ENCODE data around the gene CERK. TPM values are rescaled to one million over a fixed set of nuclear protein-coding genes. Genes with fewer than 3 reads are reported as not detected.

The CERK gene
- total RNA-seq, 1 donor from 2014 or later, result 29.5 TPM

DNA sequence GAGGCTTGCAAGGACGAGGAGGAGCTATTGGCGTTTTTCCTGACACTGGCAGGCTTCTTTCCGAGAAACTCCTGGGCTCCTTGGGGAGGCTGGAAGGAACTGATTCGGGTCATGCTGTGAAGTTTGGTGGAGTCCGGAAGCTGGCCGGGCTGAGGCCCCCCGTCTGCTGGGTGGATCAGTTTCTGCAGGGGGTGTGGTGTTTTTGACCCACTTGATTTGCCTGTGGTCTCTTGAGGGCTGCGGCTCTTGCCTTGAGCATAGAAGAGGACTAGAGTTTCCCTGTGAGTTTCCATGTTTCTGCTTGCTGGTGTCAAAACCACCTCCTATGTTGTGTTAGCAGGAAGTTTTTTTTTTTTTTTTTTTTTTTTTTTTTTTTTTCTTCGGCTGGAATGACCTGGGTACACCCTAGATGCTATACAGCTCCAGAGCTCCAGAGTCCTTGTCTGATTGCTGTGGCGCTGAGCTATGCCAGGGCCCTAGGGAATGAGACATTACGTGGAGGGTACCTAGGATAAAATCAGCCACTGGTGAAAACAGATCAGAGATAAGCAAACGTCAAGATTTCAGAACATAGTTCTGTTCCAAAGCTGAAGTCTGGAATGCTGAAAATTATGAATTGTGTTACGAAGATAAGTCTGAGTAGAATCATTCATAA is 25.1 kb upstream of the CERK start:
- Histone ChIP-seq H3K27me3 (ENCODE audit: control insufficient read depth, insufficient read depth, low read length) (no peaks in the 10 kb centered on the region), H3K36me3 (ENCODE audit: control insufficient read depth, insufficient read depth, low read length) (peaks cover 4% of the 10 kb centered on the region), H3K4me3 (ENCODE audit: low read depth, low read length) (peak overlapping the region; percentile 96)
- TF ChIP-seq, protein P1, sequence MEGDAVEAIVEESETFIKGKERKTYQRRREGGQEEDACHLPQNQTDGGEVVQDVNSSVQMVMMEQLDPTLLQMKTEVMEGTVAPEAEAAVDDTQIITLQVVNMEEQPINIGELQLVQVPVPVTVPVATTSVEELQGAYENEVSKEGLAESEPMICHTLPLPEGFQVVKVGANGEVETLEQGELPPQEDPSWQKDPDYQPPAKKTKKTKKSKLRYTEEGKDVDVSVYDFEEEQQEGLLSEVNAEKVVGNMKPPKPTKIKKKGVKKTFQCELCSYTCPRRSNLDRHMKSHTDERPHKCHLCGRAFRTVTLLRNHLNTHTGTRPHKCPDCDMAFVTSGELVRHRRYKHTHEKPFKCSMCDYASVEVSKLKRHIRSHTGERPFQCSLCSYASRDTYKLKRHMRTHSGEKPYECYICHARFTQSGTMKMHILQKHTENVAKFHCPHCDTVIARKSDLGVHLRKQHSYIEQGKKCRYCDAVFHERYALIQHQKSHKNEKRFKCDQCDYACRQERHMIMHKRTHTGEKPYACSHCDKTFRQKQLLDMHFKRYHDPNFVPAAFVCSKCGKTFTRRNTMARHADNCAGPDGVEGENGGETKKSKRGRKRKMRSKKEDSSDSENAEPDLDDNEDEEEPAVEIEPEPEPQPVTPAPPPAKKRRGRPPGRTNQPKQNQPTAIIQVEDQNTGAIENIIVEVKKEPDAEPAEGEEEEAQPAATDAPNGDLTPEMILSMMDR (IDR thresholded peaks at IDR 0.05; ENCODE audit: insufficient read depth, low read length, severe bottlenecking), result no peak
- DNase-seq (ENCODE audit: low read depth) (no peak), FAIRE-seq (no peak)

DNA sequence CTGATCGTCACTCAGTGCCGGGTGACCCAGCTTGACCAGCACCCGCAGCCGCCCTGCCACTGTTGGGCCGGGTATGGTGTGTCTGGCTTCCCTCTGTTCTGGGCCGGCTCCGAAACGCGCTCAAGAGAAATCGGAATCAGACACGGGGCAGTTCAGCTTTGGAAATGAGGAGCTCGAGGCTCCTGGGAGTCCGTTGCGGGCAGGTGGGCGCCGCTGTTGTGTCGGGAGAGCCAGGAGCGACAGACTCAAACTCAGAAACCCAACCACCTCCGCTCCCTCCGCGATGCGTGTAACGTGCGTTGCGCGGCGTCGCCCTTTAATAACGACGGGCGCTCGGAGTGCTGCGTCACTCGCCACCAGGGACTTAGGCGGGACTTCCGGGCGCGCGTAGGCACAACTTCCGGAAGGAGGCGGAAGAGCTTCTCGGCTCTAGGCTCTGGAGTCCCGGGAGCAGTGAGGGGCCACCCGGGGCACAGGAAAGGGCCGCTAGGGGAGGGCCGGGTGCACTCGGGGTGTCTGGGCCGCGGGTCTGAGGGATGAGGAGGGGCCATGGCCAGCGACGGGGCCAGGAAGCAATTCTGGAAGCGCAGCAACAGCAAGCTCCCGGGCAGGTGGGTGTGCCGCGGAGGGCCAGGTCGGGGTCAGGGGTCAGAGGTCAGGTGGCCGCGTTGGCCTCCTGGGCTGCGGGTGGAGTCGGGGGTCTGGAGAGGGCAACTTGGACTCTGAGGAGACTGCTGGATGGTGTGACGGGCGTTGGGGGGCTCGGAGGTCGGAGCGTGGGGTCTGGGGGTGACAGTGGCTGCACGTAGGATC is 24.4 kb upstream of the CERK start, which contains the start of gene TBC1D22A:
Gene TBC1D22A (plus strand): TSS at position 413 of the 813 bp plus-strand sequence. CDS start 137 bp downstream, at position 550.
- TF ChIP-seq, protein P1 (IDR thresholded peaks at IDR 0.05; ENCODE audit: insufficient read depth, low read length, severe bottlenecking), result no peak
- Histone ChIP-seq H3K27me3 (ENCODE audit: control insufficient read depth, insufficient read depth, low read length) (no peaks in the 10 kb centered on the region), H3K36me3 (ENCODE audit: control insufficient read depth, insufficient read depth, low read length) (peaks cover 2% of the 10 kb centered on the region), H3K4me3 (ENCODE audit: low read depth, low read length) (peak within 1 kb of the TSS; percentile 96)
- FAIRE-seq (no peak), DNase-seq (ENCODE audit: low read depth) (peak; percentile 79)

DNA sequence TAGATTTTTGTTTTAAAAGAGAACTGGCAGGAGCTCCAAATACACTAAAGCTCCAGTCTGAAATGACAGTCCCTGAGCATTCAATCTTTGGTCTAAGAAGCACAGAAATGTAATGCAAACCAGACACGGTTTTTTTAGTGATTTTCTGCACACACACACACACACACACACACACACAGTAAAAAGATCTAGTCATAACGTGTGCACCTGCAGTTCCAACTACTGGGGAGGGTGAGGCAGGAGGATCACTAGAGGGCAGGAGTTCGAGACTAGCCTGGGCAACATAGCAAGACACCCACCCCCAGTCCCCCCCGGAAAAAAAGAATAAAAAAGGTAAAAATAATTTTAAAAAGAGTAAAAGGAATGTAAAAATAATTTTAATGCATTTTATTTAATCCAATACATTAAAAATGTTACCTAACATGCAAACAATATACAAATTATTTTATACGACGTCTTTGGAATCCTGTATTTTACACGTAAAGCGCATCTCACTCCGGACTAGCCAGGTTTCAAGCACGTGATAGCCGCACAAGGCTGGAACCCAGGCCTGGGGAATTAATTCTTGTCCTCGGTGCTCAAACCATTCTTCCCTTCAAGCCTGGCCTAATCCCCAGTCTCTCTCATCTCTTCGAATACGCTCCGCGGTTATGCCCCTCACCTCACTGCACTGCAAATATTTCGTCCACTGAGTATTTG is 23.6 kb upstream of the CERK start:
- Histone ChIP-seq H3K36me3 (ENCODE audit: control insufficient read depth, insufficient read depth, low read length) (peaks cover 2% of the 10 kb centered on the region), H3K27me3 (ENCODE audit: control insufficient read depth, insufficient read depth, low read length) (no peaks in the 10 kb centered on the region), H3K4me3 (ENCODE audit: low read depth, low read length) (peak overlapping the region; percentile 96)
- FAIRE-seq, result no peak
- no peak for DNase-seq (ENCODE audit: low read depth)
- TF ChIP-seq, protein P1 (IDR thresholded peaks at IDR 0.05; ENCODE audit: insufficient read depth, low read length, severe bottlenecking), result no peak

DNA sequence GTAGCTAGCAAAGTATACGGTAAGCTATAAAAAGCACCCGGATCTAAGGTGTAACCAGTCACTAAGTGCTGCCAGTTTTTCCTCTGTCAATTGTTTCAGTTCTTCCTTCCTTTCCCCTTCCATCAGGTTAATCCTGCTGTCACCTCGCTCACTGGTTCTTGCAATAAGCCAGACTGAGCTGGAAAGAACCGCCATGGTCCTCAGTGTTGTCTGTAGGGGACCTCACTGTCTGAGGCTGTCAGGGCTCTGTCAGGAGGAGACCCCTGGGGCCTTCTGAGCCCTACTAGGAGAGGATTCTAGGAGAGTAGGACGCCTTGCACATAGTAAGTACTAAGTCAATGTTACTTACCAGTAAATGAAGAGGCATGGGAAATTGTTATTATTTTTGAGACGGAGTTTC is 23.0 kb upstream of the CERK start:
- FAIRE-seq (no peak), DNase-seq (ENCODE audit: low read depth) (no peak)
- TF ChIP-seq, protein P1 (IDR thresholded peaks at IDR 0.05; ENCODE audit: insufficient read depth, low read length, severe bottlenecking), result no peak
- H3K4me3 ChIP-seq (ENCODE audit: low read depth, low read length), result no peak overlapping the region
- no peaks in the 10 kb centered on the region for H3K27me3 ChIP-seq (ENCODE audit: control insufficient read depth, insufficient read depth, low read length)
- H3K36me3 ChIP-seq (ENCODE audit: control insufficient read depth, insufficient read depth, low read length), result peaks cover 2% of the 10 kb centered on the region

DNA sequence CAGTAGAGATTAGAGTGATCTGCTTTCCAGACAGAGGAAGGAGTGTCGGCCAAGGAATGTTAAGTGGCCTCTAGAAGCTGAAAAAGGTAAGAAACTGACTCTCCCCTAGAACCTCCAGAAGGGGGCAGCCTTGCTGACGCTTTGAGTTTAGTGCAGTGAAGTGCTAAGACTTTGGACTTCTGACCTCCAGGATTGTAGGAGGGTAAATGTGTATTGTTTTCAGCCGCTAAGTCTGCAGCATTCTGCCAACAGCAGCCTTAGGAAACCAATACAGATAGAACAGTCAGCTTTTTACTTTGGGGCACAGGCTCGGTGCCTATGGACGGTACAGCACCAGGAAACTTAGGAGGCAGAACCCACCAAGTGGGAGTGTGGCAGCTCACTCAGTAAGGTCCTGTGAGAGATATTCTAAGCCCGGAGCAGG is 20.8 kb upstream of the CERK start:
- H3K36me3 ChIP-seq (ENCODE audit: control insufficient read depth, insufficient read depth, low read length), result no peaks in the 10 kb centered on the region
- no peak overlapping the region for H3K4me3 ChIP-seq (ENCODE audit: low read depth, low read length)
- H3K27me3 ChIP-seq (ENCODE audit: control insufficient read depth, insufficient read depth, low read length), result no peaks in the 10 kb centered on the region
- FAIRE-seq, result no peak
- DNase-seq (ENCODE audit: low read depth), result peak; percentile 62
- TF ChIP-seq, protein P1 (IDR thresholded peaks at IDR 0.05; ENCODE audit: insufficient read depth, low read length, severe bottlenecking), result peak; percentile 85
